Endothelial cell of hepatic sinusoid (primary cell): ENCODE measurements around the gene AAK1.

Experiments
- in situ Hi-C: cut with HindIII; loops from 2 replicates; pipeline ENCODE4 v1.10.0; 2017; ENCODE audit warnings: low sequenced_read_pairs

The AAK1 gene

DNA sequence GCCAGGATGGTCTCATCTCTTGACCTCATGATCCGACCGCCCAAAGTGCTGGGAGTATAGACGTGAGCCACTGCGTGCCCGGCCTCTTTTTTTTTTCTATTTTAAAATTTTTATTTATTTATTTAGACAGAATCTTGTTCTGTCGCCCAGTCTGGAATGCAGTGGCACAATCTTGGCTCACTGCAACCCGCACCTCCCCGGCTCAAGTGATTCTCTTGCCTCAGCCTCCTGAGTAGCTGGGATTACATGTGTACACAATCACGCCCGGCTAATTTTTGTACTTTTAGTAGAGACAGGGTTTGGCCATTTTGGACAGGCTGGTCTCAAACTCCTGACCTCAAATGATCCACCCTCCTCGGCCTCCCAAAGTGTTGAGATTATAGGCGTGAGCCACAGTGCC is 93.0 kb downstream of the AAK1 start:
- in situ Hi-C loops = loop anchor here (25.0 kb wide), 1 partner anchor 162 kb away; no protein-coding TSS in a partner anchor

DNA sequence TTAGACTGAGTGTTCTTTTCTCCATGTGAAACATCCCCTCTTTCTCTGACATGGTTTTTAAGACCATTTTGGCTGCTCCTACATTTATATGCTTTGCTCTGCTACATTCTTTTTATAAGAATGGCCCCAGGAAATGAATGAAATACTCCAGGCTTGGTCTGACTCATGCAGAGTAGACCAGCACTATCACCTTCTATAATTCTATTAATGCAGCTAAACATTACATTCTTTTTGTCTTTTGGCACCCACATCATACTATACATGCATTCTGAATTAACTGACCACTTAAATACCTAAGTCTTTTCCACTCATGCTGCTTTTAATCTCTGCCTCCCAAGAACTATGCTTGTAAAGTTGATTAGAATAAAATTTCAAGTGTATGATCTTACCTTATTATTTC is 94.1 kb downstream of the AAK1 start:
- in situ Hi-C loops = no loop called here

DNA sequence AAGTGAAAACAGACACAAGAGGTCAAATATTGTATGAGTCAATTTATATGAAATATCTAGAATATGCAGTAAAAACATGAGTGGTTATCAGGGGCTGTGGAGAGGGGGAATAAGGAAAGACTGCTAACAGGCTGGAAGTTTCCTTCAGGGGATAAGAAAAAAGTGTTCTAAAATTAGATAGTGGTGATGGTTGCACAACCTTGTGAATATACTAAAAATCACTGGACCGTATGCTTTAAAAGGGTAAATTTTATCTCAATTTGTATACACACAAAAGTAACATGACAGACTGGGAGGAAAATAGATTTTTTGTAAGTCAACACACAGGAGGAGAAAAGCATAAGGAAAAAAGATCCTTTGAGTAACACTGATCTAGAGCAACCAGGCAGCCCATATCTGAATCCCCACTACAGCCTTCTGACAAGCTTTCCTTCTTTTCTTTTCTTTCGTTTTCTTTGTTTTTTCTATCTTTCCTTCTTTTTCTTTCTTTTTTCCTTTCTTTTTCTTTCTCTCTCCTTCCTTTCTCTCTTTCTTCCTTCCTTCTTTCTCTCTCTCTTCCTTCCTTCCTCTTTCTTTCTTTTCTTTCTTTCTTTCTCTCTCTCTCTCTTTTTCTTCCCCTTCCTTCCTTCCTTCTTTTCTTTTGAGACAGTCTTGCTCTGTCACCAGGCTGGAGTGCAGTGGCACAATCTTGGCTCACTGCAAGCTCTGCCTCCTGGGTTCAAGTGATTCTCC is 95.4 kb downstream of the AAK1 start:
- in situ Hi-C loops = no loop called here

DNA sequence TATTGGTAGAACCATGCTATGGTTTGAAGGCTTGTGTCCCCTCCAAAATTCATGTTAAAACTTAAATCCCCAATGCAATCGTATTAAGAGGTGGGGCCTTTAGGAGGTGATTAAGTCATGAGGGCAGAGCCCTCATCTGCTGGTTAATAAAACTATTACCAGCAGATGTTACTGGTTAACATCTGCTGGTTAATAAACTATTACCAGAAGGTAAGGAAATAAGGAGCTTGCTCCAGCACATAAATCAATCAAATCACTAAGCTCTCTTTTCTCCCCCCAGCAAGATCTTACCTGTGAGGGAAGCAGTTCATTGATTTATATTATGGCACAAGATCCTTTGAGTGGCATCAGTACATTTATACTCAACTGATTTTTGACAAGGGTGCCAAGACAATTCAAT is 96.9 kb downstream of the AAK1 start:
- in situ Hi-C loops = no loop called here

DNA sequence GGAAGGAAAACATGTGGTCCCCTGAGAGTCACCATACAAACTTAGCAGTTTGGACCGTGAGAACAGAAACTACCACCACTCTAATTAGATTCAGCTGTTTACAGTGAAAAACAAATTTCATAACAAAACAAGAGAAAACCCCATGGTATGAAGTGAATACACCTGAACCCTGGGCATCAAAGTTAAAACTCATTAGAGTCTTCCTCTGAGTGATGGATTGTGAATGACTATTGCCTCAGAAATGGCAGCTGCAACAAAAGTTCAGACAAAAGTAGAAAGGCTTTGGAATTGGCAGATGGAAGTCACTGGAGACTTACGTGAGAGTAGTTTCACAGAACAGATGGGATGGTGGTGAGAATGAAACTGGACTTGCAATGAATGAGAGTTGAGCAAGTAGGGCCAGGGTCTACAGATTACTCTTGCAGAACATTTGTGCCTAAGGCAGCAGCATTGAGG is 98.0 kb downstream of the AAK1 start:
- in situ Hi-C loops = no loop called here

DNA sequence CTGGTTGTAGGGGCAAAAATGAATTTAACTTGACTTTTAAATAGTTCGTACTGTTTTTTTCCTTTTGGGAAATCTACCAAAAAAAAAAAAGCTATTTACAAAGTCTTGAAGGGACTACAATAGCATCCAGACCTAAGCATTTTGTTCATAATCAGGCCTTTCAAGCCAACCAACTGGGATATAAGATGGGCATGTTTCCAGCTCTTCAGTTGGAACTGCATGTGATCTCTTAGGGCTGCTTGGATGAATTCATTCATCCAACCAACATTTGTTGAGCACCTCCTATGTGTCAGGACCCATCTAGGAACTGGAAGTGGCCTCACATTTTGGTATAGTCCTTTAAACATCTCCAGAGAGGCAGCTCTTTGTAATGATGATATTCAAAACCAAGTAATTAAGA is 98.6 kb downstream of the AAK1 start:
- in situ Hi-C loops = no loop called here

DNA sequence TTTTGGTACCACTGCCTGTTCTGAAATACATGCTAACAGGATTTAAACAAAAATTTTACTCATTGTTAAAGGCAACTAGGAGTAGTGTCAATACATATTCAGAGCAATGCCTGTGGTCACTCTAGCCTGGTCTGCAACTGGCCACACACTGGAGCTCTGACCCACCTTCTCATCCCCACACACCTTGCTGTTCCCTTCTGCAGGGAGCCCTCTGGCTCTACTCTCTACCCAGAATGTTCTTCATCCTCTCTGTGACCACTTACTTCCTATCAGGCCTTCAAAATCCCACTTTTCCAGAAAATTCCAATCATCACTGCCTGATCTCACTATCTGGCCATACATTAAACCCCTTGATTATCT is 104.0 kb downstream of the AAK1 start:
- in situ Hi-C loops = no loop called here

DNA sequence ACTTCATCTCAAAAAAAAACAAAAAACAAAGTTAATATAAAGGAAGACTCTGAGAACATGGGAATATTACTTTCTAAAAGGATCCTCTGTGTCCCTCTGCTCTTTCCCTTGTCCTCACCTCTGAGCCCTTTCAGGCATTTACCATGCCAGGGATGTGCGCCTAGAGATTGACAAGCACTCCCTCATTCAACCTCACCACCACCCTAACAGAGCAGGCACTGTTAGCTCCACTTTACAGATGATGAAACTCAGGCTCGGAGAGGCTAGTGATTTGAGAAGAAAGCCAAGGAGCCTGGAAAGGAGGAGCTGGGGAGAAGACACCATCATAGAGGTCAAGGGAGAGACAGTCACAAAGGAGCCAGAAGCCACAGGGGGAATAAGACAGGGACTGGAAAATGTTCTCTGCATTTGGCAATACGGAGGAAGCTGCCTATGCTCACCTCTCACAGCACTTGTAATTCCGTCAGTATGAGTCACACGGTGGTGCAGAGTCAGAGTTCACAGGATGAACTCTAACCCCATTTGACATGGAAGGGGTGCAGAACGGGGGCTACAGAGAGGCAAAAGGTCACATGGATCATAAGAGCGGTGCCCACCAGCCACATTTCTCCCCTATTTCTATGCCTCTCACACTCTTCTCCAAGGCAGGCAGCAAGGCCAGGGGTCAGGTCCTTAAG is 104.5 kb downstream of the AAK1 start:
- in situ Hi-C loops = no loop called here

DNA sequence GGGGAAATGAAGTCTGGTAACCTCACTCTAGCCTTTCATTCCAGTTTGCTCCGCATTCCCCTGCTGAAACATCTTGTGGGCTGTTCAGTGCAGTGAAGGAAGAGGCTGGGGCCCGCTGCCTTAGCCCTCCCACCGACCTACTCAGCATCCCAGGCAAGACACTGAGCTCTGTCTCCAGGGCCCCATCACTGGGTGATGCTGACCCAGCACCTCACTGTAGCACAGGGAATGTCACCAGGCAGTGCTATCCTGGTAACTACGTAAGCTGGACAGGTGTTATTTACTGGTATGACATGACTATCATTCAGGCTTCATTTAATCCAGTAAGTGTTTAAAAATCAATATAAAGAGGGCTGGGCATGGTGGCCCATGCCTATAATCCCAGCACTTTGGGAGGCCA is 105.3 kb downstream of the AAK1 start:
- in situ Hi-C loops = no loop called here

DNA sequence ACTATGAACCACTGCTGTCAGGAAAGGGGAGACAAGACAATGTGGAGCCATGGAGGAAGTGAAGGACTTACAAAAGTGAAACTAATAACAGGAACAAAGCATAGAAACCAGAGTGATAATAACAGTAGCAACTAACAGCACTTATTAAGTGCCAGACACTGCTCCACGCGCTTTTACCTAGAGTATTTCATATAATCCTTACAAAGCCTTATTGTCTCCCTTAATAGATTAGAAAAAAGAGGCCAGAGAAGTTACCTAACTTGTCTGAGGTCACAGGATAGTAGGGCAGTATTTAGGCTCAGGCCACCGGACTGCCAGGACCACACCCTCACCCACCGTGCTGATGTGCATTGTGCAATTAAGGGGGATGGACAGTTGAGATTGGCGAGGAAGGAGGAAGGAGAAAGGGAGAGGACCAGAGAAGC is 107.7 kb downstream of the AAK1 start:
- in situ Hi-C loops = no loop called here

DNA sequence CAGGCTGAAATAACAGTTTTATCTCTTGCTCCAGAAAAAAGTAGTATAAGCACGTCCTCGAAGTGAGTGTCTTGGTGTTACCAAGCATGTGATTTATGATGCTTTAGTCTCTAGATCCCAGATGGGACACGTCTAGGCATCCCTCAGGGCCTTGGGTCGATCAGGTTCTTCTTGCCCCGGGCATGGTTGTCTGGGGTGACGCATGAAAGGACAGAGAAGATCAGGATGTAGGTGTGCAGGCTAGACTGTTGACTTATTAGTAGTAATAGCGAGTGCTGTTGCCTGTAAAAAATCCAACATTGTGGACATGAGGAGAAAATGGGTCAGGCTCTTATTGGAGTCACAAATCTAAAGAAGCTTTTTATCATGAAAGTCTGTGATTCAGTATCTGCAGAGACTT is 112.4 kb downstream of the AAK1 start:
- in situ Hi-C loops = no loop called here

DNA sequence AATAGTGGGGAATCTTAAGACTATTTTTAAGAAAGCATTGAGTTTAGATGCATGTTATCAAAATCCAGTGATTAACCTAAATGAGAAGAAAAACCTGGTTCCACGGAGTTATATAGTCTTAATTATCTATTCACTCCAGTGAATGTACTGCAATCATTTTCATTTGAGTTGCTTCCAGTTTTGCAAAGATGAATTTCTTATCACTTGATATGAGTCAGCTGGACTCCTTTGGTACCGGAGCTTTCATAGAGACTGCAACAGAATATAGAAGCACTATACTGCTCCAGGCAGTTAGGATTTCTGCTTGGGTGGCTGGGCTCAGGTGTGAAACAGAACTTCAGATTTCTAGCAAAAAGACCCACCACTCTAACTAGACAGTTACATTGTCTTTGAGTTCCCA is 114.1 kb downstream of the AAK1 start:
- in situ Hi-C loops = no loop called here

DNA sequence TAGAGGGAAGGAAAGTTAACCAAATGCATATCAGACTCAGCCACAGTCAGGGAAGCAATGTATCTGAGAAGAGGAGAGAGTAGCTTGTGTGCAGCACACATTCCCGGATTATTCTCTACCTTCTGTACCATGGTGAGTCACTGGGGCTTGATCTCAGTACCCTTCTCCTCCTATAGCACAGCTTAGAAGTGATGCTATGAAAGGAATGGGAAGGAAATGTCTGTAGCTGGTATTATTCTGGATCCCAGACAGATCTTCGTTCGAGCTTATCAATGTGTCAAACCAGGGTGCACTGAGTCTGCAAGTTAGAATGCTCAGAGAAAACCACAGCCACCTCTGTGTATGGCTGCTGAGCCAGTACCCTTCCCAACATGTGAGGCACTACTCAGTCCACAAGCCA is 118.3 kb downstream of the AAK1 start:
- in situ Hi-C loops = no loop called here

DNA sequence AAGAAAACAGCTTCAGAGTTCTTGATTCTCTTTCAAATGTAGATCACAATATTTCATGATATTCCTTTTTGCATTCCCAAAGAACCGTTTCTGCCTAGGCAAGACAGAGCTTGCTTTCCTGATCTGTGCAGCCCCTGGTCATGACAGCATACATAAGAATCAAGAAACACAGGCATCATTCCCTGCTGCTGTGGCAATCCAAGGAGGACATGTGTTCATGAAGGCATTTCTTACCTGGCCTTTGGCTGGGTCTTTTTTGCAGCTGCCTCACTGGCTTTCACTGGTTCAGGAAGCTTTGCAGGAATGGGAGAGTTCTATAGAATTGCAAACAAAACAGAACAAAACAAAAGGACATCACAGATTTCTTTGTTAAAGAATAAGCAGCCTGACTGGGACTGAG is 118.7 kb downstream of the AAK1 start:
- in situ Hi-C loops = no loop called here

DNA sequence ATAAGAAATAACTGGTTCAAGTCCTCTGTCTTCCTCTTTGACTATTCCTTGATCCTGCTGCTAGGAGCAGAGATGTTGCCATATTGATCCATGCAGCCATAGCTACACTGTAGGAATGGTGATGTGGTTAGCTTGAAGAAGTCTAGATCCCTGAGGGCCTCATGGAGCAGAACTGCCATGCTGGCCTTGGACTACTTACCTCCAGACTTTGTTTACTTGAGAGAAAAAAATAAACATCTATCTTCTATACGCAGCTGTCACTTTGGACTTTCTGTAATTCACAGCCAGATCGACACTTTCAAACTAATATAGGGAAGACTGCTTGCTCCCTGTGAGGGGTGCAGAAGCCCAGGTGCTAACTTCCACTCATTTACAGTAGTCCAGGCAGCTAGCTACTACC is 121.8 kb downstream of the AAK1 start:
- in situ Hi-C loops = no loop called here

DNA sequence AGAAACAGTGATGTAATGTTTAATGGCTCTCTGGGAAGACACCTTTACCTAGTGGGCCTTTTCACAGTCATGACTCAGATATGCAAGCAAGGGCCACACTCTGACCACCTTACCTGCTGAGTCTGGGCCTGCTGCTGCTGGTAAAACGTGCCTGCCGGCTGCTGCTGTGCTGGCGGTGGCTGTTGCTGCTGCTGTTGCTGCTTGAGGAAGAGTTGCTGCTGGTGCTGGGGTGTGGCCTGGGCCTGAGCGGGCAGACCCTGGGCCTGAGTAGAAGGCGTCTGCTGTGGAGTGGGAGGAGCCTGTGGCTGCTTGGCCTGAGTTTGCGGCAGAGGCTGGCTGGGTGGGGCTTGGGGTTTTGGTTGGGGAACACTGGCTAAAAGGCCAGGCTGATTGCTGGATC is 124.7 kb downstream of the AAK1 start:
- in situ Hi-C loops = no loop called here

DNA sequence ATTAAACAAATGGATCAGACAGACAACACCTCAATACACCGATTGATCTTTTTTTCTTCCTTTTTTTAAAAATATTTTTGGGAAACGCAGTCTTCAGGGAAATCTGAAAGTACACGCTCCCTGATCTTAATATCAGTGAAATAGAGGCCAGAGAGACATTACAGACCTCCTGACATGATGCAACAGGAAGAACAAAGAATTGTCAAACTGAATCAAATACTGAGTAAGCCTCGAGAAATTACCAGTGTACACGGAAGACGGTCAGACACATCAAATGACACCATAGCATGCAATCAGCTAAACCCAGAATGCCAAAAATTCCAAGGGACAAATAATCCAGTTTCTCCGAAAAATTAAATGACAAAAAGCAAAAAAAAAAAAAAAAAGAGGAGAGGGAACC is 126.1 kb downstream of the AAK1 start:
- in situ Hi-C loops = no loop called here

DNA sequence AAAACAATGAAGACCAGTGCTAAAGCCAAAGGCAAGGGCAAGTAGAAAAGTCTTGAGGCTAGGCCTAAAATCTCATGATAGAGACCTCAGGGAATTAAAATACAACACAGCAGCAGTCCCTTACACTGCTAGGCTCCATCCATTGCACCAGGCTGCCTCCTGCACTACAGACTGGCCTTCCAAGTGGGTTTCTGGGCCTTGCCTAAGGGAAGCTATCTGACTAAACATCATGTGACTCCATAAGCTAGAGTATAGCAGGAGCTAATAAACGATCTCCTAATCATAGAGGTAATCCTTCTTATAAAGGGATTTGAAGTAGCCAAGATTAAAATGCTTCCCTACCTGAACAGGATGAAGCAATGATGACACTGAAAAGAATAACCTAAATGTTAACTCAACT is 128.7 kb downstream of the AAK1 start:
- in situ Hi-C loops = no loop called here

DNA sequence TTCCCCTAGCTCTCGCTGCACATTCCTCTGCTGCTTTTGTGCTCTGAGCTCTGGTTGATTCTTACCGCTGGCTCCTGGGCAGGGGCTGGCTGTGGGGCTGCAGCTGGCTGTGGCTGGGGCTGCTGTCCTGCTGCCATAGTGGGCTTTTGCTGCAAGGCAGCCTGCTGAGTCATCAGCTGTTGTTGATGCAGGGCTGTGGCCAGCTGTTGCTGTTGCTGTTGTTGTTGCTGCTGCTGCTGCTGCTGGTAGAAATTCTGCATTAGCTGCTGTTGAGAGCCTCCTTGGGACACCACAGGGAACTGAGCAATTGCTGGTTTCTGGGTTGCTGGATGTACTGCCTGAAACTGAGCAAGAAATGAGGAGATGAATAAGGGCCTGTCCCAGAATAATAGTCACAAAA is 129.1 kb downstream of the AAK1 start:
- in situ Hi-C loops = no loop called here

DNA sequence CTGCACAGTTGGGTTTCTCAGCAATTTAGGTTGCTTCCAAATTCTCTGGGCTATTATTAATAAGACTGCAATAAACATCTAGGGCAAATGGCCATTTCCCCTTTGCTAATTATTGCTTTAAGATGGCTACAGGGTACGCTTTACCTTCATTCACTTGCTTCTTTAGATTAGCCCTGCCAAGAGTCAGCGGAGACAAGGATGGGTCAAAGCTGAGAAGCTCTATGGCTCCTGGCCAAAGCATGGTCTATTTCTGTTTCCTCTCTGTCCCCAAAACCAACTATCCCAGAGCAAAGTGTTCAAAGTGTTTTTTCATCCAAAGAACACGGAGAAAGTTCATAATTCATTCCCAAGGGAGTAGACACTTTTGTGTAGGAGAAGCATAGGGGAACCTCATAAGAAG is 131.1 kb downstream of the AAK1 start:
- in situ Hi-C loops = no loop called here

DNA sequence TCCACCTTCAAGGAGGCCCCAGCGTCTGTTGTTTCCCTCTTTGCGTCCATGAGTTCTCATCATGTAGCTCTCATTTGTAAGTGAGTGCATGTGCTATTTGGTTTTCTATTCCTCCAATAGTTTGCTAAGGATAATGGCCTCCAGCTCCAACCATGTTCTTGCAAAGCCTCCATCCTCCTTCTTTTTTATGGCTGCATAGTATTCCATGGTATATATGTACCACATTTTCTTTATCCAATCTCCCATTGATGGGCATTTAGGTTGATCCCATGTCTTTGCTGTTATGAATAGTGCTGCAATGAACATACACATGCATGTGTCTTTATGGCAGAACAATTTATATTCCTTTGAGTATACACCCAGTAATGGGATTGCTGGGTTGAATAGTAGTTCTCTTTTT is 133.3 kb downstream of the AAK1 start:
- in situ Hi-C loops = no loop called here

DNA sequence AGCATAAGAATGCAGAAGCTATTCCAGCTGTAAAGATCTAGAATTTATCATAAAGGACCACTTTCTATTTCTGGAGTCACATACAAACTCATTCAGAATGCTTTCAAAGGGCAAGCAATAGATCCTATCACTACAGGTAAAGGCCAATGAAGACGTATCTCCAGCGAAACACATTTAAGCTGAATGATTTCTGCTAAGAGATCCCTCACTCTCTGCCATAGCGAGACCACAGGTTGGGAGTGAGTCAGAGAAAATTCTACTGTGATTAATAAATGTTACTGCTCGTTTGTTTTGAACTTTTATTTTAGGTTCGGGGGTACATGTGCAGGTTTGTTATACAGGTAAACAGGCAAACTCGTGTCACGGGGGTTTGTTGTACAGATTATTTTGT is 133.8 kb downstream of the AAK1 start:
- in situ Hi-C loops = loop anchor here (10.0 kb wide), 1 partner anchor 135 kb away; no protein-coding TSS in a partner anchor
